HT-29 (cell line): ENCODE data around the gene SKAP2. TPM values are rescaled to one million over a fixed set of nuclear protein-coding genes. Genes with fewer than 3 reads are reported as not detected.

Experiments used
- DNase-seq: peaks from one replicate; pipeline ENCODE4 v3.0.0-alpha.2; 2015; ENCODE audit warnings: low spot score
- total RNA-seq: library from RNA; depleted of rRNA; stranded (reverse); fragments of >200 nt; shearing (Covaris generic); gene quantifications from 2 replicates; pipeline ENCODE4 v1.2.3, GENCODE V29; 2014; rRNA removed

SKAP2 gene
- total RNA-seq, 1 experiment from 2014 or later, result 12.3 TPM

DNA sequence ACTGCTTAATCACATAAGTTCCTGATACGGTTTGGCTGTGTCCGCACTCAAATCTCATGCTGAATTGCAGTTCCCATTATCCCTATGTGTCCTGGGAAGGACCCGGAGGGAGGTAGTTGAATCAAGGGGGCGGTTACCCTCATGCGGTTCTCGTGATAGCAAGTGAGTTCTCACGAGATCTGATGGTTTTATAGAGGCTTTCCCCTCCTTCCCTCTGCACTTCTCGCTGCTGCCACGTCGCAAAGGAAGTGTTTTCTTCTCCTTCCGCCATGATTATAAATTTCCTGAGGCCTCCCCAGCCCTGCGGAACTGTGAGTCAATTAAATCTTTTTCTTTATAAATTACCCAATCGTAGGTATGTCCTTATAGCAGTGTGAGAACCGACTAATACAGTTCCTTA is 226.2 kb downstream of the SKAP2 start:
- DNase-seq, result no peak

DNA sequence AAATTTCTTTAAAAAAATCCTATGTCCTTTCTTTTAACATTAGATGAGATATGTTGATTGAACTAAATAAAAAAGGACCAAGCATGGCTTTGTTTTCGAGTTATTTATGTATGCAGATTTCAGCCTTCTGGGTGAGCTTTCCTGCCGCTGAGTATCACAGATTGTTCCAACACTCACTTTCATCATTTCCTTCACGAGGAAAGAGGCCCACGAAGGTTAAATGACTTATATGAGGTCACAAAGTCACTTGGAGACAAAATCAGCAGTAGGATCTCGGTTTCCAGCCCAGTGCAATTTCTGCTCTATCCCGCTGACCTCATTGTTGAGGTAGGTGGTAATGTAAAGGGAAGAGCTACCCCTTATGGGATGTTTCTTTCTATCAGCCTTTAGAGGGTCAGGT is 226.8 kb downstream of the SKAP2 start:
- no peak for DNase-seq

DNA sequence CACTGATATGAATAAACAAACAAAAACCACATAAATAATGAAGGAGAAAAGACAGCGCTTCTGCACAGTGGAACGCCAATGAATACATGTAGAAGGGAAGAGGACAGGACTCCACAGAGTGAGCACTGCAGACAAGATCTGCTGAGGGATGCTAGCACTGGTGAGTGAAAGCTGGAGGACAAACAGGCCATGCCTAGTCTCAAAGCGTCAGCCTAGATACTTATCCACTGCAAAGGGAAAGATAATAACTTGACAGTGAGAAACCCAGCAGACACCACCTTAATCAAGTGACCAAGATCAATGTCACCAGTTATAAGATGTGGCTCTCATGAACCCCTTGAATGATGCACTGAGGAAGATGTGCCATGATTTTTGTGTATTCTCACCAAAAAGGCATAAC is 227.6 kb downstream of the SKAP2 start:
- DNase-seq, result no peak

DNA sequence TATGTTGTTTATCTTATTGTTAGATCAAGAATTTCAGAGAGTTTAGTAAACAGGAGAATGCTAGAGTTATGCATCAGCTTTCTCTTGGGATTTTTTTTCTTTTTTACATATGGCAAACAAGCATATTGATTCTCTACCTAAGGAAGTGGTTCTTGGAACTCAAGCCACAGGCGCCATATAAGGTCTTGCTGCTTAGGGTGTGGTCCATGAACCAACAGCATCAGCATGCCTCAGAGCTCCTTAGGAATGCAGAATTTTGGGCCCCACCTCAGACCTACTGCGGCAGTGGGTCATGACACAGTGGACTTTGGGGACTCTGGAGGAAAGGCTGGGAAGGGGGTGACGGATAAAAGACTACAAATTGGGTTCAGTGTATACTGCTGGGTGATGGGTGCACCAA is 230.8 kb downstream of the SKAP2 start:
- DNase-seq, result no peak

DNA sequence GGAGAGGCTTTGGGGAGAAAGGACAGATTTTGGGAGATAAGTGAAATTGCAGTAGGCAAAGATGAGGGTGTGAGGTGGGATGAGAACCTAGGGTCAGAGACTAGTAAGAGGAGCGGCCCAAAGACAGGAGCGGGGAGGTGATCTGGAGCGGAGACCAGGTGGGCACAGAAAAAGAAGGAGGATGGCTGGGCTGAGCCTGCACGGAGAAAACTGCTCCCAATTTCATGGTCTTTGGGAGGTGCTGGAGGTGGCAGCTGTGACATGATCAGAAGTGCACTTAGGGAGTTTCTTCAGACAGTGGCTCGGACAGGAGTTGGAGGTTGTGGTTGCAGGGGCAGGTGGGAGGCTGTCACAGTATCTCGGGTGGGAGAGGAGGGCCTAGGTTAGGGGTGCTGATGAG is 232.8 kb downstream of the SKAP2 start:
- DNase-seq, result no peak

DNA sequence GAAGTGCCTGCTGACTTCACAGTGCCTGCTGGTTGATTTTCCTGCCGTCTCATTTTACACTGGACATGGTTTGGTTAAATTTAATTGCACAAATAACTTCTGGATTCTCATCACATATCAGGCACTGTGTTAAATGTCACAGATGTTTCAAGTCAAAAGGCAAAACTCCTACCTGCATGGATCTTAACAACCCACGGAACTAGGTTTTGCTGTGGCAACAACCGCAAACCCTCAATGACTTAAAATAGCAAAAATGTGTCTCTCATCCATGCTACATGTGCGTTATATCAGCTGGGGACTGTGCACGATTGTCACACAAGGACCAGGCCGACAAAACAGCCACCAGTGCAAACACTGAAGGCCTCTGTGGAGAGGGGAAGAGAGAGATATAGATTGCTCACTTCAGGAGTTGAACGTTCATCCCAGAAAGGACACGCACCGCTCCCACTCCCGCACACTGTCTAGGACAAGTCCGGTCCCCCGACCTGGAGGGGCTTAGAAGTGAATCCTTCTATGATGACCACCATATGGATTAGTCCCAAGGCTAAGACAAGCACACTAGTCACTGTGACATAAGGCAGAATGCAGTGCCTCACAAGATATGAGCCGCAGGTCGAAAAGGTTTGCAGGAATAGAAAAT is 233.3 kb downstream of the SKAP2 start:
- DNase-seq, result no peak

DNA sequence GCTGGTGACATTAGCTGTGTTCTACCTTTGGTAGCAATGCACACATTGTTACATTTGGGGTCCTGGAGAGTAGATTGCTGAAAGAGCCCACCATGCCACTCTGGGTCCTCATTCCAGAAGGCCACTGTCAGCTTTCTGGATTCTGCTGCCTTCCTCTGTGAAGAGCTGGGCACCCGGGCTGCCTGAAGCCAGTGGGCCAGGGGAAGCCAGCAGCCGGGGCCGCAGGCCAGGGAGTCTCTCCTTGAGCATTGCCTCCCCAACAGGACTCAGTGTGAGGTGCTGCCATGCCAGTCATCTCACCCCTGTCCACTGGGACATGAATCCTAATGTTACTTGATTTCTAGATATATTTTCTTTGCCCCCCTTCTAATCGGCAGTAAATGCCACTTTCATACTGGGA is 234.0 kb downstream of the SKAP2 start:
- no peak for DNase-seq

DNA sequence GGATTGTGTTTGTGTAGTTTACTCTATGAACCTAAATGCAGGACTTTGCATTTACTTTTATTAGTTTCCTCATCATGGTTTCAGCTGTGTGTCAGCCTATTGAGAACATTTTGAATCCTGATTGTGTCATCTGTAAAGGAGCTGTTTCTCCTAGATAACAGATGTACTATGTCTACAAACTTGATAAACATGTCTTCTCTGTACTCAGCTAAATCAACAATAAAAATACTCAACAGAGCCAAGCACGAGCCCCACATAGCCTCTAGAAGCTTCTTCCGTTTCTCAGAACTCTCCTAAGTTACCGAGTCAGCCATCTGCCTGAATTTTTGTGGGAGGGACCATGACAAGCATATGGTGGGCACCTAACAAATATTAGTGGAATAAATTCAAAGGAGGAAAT is 234.7 kb downstream of the SKAP2 start:
- DNase-seq, result no peak

DNA sequence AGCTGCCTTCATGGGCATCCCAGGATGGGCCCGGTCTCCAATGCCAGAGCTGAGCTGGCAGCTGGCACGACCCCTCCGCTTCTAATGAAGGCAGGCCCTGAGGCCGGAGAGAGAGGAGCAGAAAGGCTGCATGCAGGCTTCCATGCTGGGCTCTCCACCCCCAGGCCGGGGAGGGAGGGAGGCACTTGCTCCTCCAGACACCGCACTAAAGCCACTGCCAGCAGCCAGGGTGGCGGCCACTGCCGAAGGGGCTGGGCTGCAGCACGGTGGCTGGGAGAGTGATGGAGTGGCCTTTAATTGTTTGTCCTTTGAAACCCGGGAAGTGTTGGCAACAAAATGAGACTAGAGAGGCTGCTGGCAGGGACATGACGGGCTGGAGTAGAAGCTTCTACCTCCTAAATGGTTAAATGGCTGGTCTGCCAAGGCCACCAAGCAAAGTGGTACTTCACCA is 236.5 kb downstream of the SKAP2 start:
- no peak for DNase-seq

DNA sequence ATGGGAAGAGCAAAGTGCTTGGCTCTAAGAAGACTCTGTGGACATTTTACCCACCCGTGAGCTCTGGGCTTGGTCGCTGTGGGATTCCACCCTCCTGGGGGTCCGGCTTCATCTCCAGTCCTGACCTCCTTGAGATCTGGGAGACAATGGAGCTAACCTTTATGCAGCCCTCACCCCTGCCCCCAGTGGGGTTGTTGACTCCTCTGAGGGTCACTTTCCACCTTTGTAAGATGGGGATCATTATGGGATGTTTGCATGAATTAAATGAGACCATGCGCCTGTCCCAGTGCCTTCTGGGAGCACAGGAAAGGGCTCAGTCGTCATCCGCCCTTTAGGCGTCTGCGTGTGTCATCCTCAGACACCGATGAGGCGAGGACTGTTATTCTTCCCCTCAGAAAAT is 237.2 kb downstream of the SKAP2 start:
- no peak for DNase-seq

DNA sequence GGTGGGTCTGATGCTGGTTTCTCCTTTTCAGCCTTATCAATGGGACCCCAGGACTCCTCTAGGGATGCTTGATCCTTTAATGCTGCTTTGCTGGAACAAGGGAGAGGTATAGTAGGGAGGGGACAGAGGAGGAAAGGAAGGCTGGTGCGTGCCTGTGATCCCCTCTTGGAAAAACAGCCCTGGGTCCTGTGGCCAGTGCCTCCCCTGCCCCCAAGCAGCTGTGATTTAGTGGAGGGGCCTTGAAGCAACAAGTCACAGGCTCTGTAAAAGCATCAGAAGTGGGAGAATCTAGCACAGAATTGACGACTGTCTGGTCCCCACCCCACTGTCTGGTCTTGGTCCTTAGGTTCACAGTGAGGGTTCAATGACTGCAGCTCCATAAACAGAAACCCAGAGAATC is 237.7 kb downstream of the SKAP2 start:
- DNase-seq, result no peak

DNA sequence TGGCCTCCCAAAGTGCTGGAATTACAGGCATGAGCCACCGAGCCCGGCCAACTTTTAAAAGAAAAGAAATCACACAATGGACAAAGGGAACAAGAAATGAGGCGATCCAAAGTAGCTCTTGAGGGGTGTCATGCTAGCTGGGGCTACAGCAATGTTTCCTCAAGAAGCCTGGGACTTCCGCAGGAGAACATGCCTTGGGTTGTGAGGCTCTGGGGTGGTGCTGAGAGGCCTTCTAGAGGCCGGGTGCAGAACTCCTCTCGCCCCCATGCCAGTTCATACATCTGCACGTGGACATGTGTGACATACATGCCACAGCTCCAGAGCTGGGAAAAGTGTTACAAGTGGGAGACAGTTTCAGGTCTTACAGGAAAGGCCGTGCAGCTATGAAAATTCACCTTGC is 238.2 kb downstream of the SKAP2 start:
- no peak for DNase-seq

DNA sequence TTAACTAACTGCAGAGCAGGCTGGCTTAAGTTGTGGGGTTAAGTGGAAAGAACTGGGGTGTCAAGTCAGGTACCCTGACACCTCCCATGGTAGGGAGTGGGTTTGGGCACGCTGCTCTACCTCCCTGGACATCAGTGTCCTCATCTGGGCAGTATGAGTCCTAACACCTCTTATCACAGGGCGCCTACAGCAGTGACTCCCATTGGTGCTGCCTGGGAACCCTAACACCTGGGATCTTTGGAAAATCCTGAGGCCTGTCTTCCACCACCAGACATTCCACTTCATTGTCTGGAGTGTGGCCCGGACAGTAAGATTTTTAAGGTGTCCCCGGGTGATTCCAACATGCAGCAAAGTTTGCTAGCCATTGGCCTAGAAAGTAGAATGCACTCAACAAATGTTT is 239.1 kb downstream of the SKAP2 start:
- DNase-seq, result no peak

DNA sequence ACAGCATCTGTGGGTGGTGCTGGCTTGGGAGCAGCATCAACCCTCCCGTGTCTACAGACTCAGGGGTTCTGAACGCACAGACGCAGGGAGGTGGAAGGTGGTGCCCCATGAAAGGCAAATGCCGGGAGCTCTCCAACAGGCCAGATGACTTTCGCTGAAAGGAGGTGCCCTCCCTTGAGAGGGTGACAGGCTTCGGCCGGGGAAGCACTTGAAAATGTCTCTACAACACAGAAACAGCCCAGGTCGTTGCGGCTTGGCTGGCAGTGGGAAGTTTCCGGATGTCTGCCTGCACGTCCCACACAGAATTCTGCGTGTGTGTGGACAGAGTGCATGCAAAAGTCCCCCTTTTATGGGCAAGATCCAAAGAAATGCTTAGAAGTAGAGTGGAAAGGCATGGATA is 239.6 kb downstream of the SKAP2 start:
- DNase-seq, result no peak

DNA sequence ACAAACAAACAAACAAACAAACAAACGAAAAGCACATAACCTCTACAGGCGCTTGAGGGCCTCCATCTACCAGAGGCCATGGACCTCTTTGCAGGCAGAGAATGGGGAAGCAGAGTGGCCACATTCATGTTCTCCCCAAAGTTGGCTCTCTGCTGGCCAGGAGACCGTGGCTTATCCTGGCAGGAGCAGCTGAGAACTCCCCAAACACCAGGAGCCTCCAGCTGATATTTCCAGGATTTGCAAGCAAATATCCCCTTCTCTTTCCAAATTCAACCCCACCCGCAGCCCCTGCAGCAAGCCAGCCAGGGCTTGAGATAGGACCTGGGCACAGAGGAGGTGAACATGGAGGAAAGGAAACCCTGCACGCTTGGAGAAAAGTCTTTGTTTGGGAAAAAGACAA is 240.0 kb downstream of the SKAP2 start:
- DNase-seq, result no peak

DNA sequence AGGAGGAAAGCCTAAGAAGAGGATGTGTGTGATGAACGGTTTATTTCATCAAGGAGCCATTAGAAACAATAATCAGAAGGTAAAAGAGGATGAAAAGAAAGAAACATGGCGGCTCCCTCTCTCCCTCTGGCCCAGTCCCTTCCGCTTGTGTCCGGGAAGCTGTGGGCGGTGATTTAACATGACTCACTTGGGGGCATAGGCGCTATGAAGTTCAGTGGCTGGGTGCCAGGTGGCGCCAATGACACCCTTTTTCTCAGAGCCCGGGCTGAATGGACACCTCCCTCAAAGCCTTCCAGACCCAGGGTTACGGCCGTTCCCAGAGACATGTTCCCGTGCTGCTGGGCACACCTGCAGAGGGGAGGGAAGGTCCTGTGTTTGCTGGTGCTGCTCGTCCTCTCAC is 244.0 kb downstream of the SKAP2 start:
- DNase-seq, result peak; percentile 71

DNA sequence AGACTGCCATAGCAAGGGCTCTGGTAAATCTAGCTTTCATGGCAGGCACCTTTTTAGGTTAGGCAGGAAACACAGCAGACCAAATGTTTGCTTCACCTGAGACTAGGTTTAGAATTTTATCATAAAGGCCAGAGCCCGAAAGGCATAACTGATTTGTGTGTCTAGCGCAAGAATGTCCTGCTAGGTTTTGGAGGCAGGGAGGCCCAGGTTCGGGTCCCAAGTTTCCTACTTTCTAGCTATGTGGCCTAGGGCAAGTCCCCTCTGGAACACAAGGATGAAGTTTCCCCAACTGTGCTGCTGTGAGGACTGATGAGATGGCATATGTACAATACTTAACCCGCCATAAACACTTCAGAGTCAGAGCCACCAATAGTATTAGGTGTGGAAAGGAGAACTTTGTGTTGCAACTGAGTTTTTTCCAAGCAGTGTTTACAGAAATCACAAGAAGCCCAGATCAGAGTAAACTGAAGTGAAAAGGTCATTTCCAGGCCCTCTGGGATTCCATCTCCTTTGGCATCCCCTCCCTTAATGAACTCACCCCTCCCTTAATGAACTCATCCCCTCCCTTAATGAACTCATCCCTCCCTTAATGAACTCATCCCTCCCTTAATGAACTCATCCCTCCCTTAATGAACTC is 244.9 kb downstream of the SKAP2 start:
- no peak for DNase-seq

DNA sequence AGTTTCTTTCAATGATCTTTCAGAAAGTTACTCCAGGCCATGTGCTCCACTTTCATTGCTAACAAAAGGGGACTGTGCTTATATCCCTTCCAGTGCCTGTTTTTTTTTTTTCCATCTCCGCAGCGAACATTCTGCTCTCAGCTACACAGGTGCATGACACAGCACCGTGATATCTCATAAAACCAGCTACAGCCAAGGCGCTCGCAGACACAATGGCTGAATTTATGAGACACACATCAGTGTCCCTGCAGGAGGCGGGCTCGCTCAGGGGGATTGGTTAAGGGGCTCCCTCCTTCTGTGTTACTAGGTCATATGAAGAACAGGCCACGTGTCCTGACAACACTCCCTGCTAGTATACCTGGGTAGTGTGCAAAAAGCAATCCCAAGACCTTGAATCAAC is 245.5 kb downstream of the SKAP2 start:
- DNase-seq, result no peak

DNA sequence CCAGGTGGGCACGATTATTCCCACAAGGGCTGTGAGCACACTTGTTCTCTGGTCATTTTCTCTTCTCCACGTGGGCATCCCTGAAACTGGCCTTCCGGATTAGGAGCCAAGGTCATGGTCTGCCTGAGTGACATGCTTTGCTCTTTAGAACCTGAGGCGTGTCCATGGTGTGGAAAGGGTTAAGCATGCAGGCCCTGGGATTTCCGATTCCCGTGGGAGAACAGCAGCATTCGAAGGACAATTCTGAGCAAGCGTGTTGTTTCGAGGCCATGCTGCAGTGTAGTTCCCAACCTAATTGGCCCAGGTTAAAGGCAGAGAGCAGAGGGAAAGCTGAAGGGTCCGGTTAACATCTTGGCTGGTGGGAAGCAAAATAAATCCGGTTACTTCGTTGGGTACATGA is 245.9 kb downstream of the SKAP2 start:
- DNase-seq, result no peak

Other genes starting within 250 kb of the SKAP2 start
- gene HOXA1, start 231.4 kb upstream of the SKAP2 start, total RNA-seq, result 2.0 and 3.9 TPM in 2 replicates
- gene HOXA2, start 238.1 kb upstream of the SKAP2 start, total RNA-seq, result 6.6 and 7.3 TPM in 2 replicates